Pancreas (tissue), 10 donors: ENCODE results near the gene PRR18. TPM values are rescaled to one million over a fixed set of nuclear protein-coding genes. Genes with fewer than 3 reads are reported as not detected.

Experiments
- ATAC-seq, 4 donors: fragments of 200-7000 bp; cut with Tn5 transposase; one replicate each; pipeline versions ENCODE4 v1.8.0 to v1.9.1; 2020; ENCODE audit warnings: mild to moderate bottlenecking in 4 of 4, moderate library complexity in 4 of 4
- DNase-seq, 6 donors: peaks; one replicate each; pipeline ENCODE4 v3.0.0-alpha.2; 2020
- FAIRE-seq: peaks from 2 replicates; lab custom pipeline; 2012; peaks lifted over from hg19 to GRCh38; lab: Jason Lieb, UNC
- H3K27ac ChIP-seq, 4 donors: fragments of 200-600 bp; sonication (generic); 1 replicate in 3 of 4; 2 replicates in 1 of 4; pipeline versions ENCODE4 v1.5.0 to v1.8.0; 2020
- H3K27me3 ChIP-seq, 4 donors: fragments of 200-600 bp; one replicate each; pipeline ENCODE4 v1.8.0; 2021
- H3K36me3 ChIP-seq, 3 donors: fragments of 200-600 bp; sonication (generic) in 1 of 3; one replicate each; pipeline versions ENCODE4 v1.5.0 to v1.8.0; 2020 to 2021
- H3K4me1 ChIP-seq, 3 donors: fragments of 200-600 bp; one replicate each; pipeline ENCODE4 v1.8.0; 2021
- H3K4me3 ChIP-seq, 4 donors: fragments of 200-600 bp; sonication (generic) in 2 of 4; one replicate each; pipeline versions ENCODE4 v1.5.0 to v1.8.0; 2020 to 2021
- H3K9me3 ChIP-seq, 4 donors: fragments of 200-600 bp; one replicate each; pipeline ENCODE4 v1.8.0; 2021
- WGBS, 2 donors: extraction: QIAGEN DNeasy Blood & Tissue Kit; methylation state at CpG; one replicate each; pipeline ENCODE4 v1.1.7; 2013; 5-methylcytosine and 5-hydroxymethylcytosine counted together
- intact Hi-C, 3 donors: fragments of 100-400 bp; cut with DNase I; formaldehyde crosslinking; loops; one replicate each; pipeline versions ENCODE4 v1.11.1 to v1.14.2; 2022
- polyA plus RNA-seq, 2 donors: library from polyadenylated mRNA; stranded (reverse); fragments of 200-250 nt; gene quantifications; one replicate each; pipeline ENCODE4 v1.2.3, GENCODE V29; 2013
- total RNA-seq, 6 donors: library from RNA; stranded (reverse); fragmentation: NEBNext Ultra II Directional in 4 of 6; extraction: Animal tissue kit (Norgen Biotek cat#: 25700) in 4 of 6; gene quantifications; one replicate each; pipeline versions ENCODE4 v1.2.1 to v1.2.4, GENCODE V29; 2021 to 2023
- TF ChIP-seq, protein P1 (sequence below), 4 donors: fragments of 200-600 bp; sonication (generic) in 3 of 4; IDR thresholded peaks; one replicate each; pipeline versions ENCODE4 v1.5.0 to v1.8.0; 2021; ENCODE audit warnings: antibody characterized with exemption in 4 of 4
- donor health status: healthy with polysubstance abuse.
- donor health status: DM: no; HTN: no; CAD: no; lungs with moderate emphysema.
- donor health status: DM: no; HTN: no; CAD: no.
- donor health status: control.
- donor health status: control.
- donor health status: Bipolar disorder and iron deficiency.
- donor health status: DM: yes; HTN: yes; CAD: no.
- donor health status: DM: no; HTN: no; CAD: no.
- donor health status: DM: no; HTN: no; CAD: no.
- donor health status: DM: yes; HTN: yes; CAD: no.

Gene PRR18
- total and polyA plus RNA-seq, 8 donors, result 0.06 to 0.61 (median 0.34) TPM

GRCh38 chr6:166269301-166270039, 38.7 kb downstream of the PRR18 start:
- H3K36me3 ChIP-seq, result no peaks in the 10 kb centered on the region
- H3K4me1 ChIP-seq, result no peaks in the 10 kb centered on the region
- TF ChIP-seq, protein P1, sequence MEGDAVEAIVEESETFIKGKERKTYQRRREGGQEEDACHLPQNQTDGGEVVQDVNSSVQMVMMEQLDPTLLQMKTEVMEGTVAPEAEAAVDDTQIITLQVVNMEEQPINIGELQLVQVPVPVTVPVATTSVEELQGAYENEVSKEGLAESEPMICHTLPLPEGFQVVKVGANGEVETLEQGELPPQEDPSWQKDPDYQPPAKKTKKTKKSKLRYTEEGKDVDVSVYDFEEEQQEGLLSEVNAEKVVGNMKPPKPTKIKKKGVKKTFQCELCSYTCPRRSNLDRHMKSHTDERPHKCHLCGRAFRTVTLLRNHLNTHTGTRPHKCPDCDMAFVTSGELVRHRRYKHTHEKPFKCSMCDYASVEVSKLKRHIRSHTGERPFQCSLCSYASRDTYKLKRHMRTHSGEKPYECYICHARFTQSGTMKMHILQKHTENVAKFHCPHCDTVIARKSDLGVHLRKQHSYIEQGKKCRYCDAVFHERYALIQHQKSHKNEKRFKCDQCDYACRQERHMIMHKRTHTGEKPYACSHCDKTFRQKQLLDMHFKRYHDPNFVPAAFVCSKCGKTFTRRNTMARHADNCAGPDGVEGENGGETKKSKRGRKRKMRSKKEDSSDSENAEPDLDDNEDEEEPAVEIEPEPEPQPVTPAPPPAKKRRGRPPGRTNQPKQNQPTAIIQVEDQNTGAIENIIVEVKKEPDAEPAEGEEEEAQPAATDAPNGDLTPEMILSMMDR (IDR thresholded peaks at IDR 0.05), result no peak
- FAIRE-seq (no peak), ATAC-seq (no peak), DNase-seq (no peak)
- H3K4me3 ChIP-seq, result no peak overlapping the region
- WGBS, 2 donors, result 79 to 81% methylated on average over 15 of the region's 15 CpGs
- no peaks in the 10 kb centered on the region for H3K9me3 ChIP-seq
- no peaks in the 10 kb centered on the region for H3K27me3 ChIP-seq
- H3K27ac ChIP-seq, result no peak overlapping the region
- intact Hi-C loops, result no loop called here

GRCh38 chr6:166268431-166268830, 39.8 kb downstream of the PRR18 start:
- WGBS, 2 donors, result 8 to 12% methylated on average over 9 of the region's 9 CpGs
- H3K27ac ChIP-seq, result no peak overlapping the region
- no peak overlapping the region for H3K4me3 ChIP-seq
- intact Hi-C loops, result no loop called here
- H3K36me3 ChIP-seq, result no peaks in the 10 kb centered on the region
- no peak for FAIRE-seq
- TF ChIP-seq, protein P1 (IDR thresholded peaks at IDR 0.05), result no peak
- no peak for ATAC-seq
- no peaks in the 10 kb centered on the region for H3K27me3 ChIP-seq
- H3K9me3 ChIP-seq, result no peaks in the 10 kb centered on the region
- DNase-seq, result no peak
- H3K4me1 ChIP-seq, result no peaks in the 10 kb centered on the region

DNA sequence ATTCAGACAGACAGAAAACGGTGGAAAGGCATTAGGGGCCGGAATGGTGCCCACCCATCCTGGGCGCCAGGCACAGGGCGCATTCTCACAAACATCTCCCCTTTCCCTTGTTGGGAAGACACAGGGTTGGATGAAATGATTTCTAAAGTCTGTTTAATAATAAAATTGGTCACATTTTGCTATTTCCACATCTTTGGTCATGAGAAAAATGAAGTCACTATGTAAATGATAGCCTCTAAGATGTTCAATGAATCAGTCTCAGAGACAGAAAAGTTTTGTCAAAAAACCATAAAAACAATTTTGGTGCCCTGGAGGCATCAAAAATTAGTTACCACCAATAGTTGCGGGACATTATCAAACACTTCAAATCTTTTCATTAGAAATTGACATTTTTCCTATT, 40.7 kb downstream of the PRR18 start:
- TF ChIP-seq, protein P1 (IDR thresholded peaks at IDR 0.05), result no peak
- DNase-seq (no peak), FAIRE-seq (no peak), ATAC-seq (no peak)
- intact Hi-C loops, result no loop called here
- H3K9me3 ChIP-seq, result no peaks in the 10 kb centered on the region
- no peak overlapping the region for H3K4me3 ChIP-seq
- WGBS, 2 donors, result 83 to 87% methylated on average over 5 of the region's 5 CpGs
- H3K27ac ChIP-seq, result no peak overlapping the region
- H3K4me1 ChIP-seq, result no peaks in the 10 kb centered on the region
- no peaks in the 10 kb centered on the region for H3K36me3 ChIP-seq
- no peaks in the 10 kb centered on the region for H3K27me3 ChIP-seq

DNA sequence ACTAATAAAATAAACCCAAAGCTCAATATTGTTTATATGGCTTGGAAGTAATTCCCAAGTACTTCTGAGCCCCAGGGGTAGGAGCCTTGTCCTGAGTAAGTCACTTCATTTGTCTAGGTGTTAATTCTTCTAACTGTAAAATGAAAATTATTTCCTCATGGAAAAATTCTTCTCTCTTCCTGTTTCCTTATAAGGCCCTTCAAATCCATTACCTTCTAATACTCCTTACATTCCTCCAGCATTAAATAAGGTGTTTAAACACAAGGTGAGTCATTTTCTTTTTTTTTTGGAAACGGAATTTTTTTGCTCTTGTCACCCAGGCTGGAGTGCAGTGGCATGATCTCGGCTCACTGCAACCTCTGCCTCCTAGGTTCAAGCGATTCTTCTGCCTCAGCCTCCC, 41.9 kb downstream of the PRR18 start:
- DNase-seq (no peak), ATAC-seq (peak in 2 of 4 donors; percentile 50 to 51), FAIRE-seq (no peak)
- Histone ChIP-seq H3K4me3 (no peak overlapping the region), H3K27me3 (no peaks in the 10 kb centered on the region), H3K4me1 (no peaks in the 10 kb centered on the region), H3K27ac (no peak overlapping the region), H3K36me3 (no peaks in the 10 kb centered on the region), H3K9me3 (no peaks in the 10 kb centered on the region)
- TF ChIP-seq, protein P1 (IDR thresholded peaks at IDR 0.05), result no peak
- WGBS, 2 donors, result 67 to 83% methylated on average over 3 of the region's 3 CpGs
- intact Hi-C loops, result no loop called here
